Panc1 (cell line): ENCODE measurements around the gene FAM227B. TPM values are rescaled to one million over a fixed set of nuclear protein-coding genes. Genes with fewer than 3 reads are reported as not detected.

ENCODE experiments used
- ATAC-seq: fragments of 200-7000 bp; cut with Tn5 transposase; 2 replicates; pipeline ENCODE4 v1.9.1; 2020; ENCODE audit warnings: mild to moderate bottlenecking, moderate library complexity
- BruUV-seq: library from RNA; stranded (reverse); fragments of 400-500 nt; replicated peaks from 2 replicates; lab custom pipeline; 2021; lab: Mats Ljungman, UMichigan
- CTCF ChIA-PET: fragments of 300-600 bp; sonication (Branson Sonifier 250); formaldehyde crosslinking; loops from one replicate; lab custom pipeline; 2022; ENCODE audit warnings: antibody characterized with exemption; lab: Charles Lee
- POLR2A ChIA-PET: fragments of 300-600 bp; sonication (Branson Sonifier 250); formaldehyde crosslinking; loops from one replicate; lab custom pipeline; 2022; ENCODE audit warnings: antibody characterized with exemption; lab: Charles Lee
- DNase-seq: peaks from one replicate; pipeline ENCODE4 v3.0.0-alpha.2; 2010; ENCODE audit warnings: low read depth, low spot score
- H3K27ac ChIP-seq: 2 replicates; pipeline ENCODE4 v1.5.1; 2011; ENCODE audit warnings: mild to moderate bottlenecking, low read length, inconsistent platforms
- H3K27me3 ChIP-seq: fragments of 200-500 bp; sonication (Bioruptor generic); 2 replicates; pipeline ENCODE4 v1.6.0; 2014; ENCODE audit warnings: low read length, inconsistent platforms; ENCODE audit not compliant: control insufficient read depth, insufficient read depth
- H3K36me3 ChIP-seq: fragments of 200-500 bp; sonication (Bioruptor generic); 2 replicates; pipeline ENCODE4 v1.5.1; 2014; ENCODE audit warnings: inconsistent platforms, mild to moderate bottlenecking, low read length, moderate library complexity; ENCODE audit not compliant: control insufficient read depth, insufficient read depth
- H3K4me1 ChIP-seq: 2 replicates; pipeline ENCODE4 v1.5.1; 2011; ENCODE audit warnings: inconsistent platforms, mild to moderate bottlenecking, low read length, moderate library complexity; ENCODE audit not compliant: control insufficient read depth, insufficient read depth
- H3K4me3 ChIP-seq, 2 experiments: 2 replicates each; pipeline ENCODE4 v1.5.1; 2011 to 2012; ENCODE audit warnings: low read depth in 2 of 2, low read length in 2 of 2, mild to moderate bottlenecking in 2 of 2, inconsistent platforms in 1 of 2, moderate library complexity in 1 of 2
- H3K9me3 ChIP-seq: fragments of 200-500 bp; sonication (Bioruptor generic); 2 replicates; pipeline ENCODE4 v1.5.1; 2014; ENCODE audit warnings: low read depth, mild to moderate bottlenecking, inconsistent platforms, low read length, moderate library complexity; ENCODE audit not compliant: control insufficient read depth, insufficient read depth
- POLR2AphosphoS5 ChIP-seq: IDR thresholded peaks from 2 replicates; pipeline ENCODE4 v1.6.1; 2012; ENCODE audit warnings: mild to moderate bottlenecking, low read depth, low read length, moderate library complexity
- SIN3A ChIP-seq: IDR thresholded peaks from 2 replicates; pipeline ENCODE4 v1.6.1; 2012; ENCODE audit warnings: low read depth, mild to moderate bottlenecking, low read length, moderate library complexity, borderline replicate concordance; ENCODE audit not compliant: insufficient read depth
- TCF7L2 ChIP-seq: IDR thresholded peaks from 2 replicates; pipeline ENCODE4 v1.6.1; 2011; ENCODE audit warnings: mild to moderate bottlenecking, low read depth, low read length, inconsistent platforms
- in situ Hi-C: cut with HindIII; loops from 2 replicates; pipeline ENCODE4 v1.10.0; 2016; ENCODE audit warnings: low sequenced_read_pairs, low pct_unique_long_range_greater_than_20kb
- intact Hi-C: fragments of 100-400 bp; cut with micrococcal nuclease; formaldehyde crosslinking; loops from one replicate; pipeline ENCODE4 v1.10.0; 2022; ENCODE audit not compliant: unreplicated experiment
- total RNA-seq: library from RNA; stranded (reverse); gene quantifications from one replicate; pipeline ENCODE4 v1.2.1, GENCODE V29; 2021; ENCODE audit not compliant: unreplicated experiment
- TF ChIP-seq, protein P1 (sequence below), 2 experiments: IDR thresholded peaks; 2 replicates each; pipeline ENCODE4 v1.6.1; 2011 to 2012; ENCODE audit warnings: low read depth in 2 of 2, control low read depth in 1 of 2, low read length in 1 of 2, mild to moderate bottlenecking in 1 of 2, moderate library complexity in 1 of 2; ENCODE audit not compliant: insufficient read depth in 1 of 2
- TF ChIP-seq, protein P2 (sequence below): fragments of 450-650 bp; IDR thresholded peaks from 2 replicates; pipeline ENCODE4 v1.5.1; 2017; ENCODE audit warnings: mild to moderate bottlenecking

FAM227B gene
- total RNA-seq, 1 experiment from 2014 or later, result 1.2 TPM

DNA sequence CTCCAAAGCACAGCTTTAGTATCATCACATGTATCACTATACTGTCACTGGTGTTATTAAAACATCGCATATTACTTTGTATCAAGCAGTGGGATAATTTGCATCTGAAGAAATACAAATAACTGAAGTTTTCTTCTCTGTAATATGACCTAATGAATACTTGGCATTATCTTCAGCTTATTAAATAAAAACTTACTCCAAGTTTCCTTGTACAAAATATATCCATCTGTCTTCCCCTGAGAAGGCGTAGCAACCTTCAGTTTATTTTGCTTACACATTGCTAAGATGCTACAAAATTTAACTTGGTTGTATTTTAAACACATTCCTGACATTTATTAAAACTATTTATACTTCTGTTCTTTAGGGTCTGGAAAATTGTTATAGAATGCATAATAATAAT is 183.9 kb downstream of the FAM227B start:
- H3K4me3 ChIP-seq, result no peak overlapping the region
- intact Hi-C loops, result no loop called here
- CTCF ChIA-PET, result no interaction called here
- in situ Hi-C loops, result no loop called here
- no peak overlapping the region for H3K27ac ChIP-seq
- TF ChIP-seq SIN3A (no peak), POLR2AphosphoS5 (no peak), TCF7L2 (no peak)
- TF ChIP-seq, protein P1, sequence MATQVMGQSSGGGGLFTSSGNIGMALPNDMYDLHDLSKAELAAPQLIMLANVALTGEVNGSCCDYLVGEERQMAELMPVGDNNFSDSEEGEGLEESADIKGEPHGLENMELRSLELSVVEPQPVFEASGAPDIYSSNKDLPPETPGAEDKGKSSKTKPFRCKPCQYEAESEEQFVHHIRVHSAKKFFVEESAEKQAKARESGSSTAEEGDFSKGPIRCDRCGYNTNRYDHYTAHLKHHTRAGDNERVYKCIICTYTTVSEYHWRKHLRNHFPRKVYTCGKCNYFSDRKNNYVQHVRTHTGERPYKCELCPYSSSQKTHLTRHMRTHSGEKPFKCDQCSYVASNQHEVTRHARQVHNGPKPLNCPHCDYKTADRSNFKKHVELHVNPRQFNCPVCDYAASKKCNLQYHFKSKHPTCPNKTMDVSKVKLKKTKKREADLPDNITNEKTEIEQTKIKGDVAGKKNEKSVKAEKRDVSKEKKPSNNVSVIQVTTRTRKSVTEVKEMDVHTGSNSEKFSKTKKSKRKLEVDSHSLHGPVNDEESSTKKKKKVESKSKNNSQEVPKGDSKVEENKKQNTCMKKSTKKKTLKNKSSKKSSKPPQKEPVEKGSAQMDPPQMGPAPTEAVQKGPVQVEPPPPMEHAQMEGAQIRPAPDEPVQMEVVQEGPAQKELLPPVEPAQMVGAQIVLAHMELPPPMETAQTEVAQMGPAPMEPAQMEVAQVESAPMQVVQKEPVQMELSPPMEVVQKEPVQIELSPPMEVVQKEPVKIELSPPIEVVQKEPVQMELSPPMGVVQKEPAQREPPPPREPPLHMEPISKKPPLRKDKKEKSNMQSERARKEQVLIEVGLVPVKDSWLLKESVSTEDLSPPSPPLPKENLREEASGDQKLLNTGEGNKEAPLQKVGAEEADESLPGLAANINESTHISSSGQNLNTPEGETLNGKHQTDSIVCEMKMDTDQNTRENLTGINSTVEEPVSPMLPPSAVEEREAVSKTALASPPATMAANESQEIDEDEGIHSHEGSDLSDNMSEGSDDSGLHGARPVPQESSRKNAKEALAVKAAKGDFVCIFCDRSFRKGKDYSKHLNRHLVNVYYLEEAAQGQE (IDR thresholded peaks at IDR 0.05; ENCODE audit: insufficient read depth in 1 of 2, low read depth in 2 of 2, low read length in 1 of 2), result no peak
- TF ChIP-seq, protein P2, sequence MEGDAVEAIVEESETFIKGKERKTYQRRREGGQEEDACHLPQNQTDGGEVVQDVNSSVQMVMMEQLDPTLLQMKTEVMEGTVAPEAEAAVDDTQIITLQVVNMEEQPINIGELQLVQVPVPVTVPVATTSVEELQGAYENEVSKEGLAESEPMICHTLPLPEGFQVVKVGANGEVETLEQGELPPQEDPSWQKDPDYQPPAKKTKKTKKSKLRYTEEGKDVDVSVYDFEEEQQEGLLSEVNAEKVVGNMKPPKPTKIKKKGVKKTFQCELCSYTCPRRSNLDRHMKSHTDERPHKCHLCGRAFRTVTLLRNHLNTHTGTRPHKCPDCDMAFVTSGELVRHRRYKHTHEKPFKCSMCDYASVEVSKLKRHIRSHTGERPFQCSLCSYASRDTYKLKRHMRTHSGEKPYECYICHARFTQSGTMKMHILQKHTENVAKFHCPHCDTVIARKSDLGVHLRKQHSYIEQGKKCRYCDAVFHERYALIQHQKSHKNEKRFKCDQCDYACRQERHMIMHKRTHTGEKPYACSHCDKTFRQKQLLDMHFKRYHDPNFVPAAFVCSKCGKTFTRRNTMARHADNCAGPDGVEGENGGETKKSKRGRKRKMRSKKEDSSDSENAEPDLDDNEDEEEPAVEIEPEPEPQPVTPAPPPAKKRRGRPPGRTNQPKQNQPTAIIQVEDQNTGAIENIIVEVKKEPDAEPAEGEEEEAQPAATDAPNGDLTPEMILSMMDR, result no peak
- H3K27me3 ChIP-seq, result no peaks in the 10 kb centered on the region
- DNase-seq (no peak), ATAC-seq (no peak)
- POLR2A ChIA-PET, result no interaction called here
- H3K36me3 ChIP-seq, result no peaks in the 10 kb centered on the region
- H3K9me3 ChIP-seq, result no peaks in the 10 kb centered on the region
- no TSS peak for BruUV-seq
- no peaks in the 10 kb centered on the region for H3K4me1 ChIP-seq

DNA sequence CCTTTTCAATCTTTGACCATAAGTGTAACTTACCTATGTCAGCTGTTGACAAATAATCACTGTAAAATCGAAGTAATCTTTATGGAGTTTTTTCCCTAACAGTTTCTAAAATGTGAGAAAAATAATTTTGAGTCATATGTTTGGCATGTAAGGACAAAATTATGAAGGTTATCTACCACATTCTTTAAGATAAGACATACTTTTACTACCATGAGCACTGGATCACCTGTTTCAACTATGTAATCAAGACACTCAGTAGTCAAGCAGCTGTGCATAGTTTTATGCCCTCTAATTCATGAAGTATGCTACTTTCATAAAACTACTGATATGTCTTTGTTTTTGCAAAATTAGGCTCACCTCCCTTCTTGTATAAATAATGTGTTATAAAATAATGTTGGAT is 185.4 kb downstream of the FAM227B start:
- intact Hi-C loops, result no loop called here
- DNase-seq, result no peak
- POLR2A ChIA-PET, result no interaction called here

More for the DNA sequence above, 185.4 kb downstream of the FAM227B start:
- H3K4me1 ChIP-seq, result no peaks in the 10 kb centered on the region
- no peaks in the 10 kb centered on the region for H3K36me3 ChIP-seq
- no TSS peak for BruUV-seq
- in situ Hi-C loops, result no loop called here
- no peaks in the 10 kb centered on the region for H3K27me3 ChIP-seq
- H3K9me3 ChIP-seq, result no peaks in the 10 kb centered on the region
- no peak for ATAC-seq
- TF ChIP-seq, protein P2, result no peak
- TF ChIP-seq SIN3A (no peak), POLR2AphosphoS5 (no peak), TCF7L2 (no peak)
- TF ChIP-seq, protein P1 (IDR thresholded peaks at IDR 0.05; ENCODE audit: insufficient read depth in 1 of 2, low read depth in 2 of 2, low read length in 1 of 2), result no peak
- CTCF ChIA-PET, result no interaction called here
- H3K27ac ChIP-seq, result no peak overlapping the region
- H3K4me3 ChIP-seq, result no peak overlapping the region
